Thoracic aorta (tissue), 2 donors: ENCODE measurements around the gene COL18A1. TPM values are rescaled to one million over a fixed set of nuclear protein-coding genes. Genes with fewer than 3 reads are reported as not detected.

Experiments used
- ATAC-seq: fragments of 150-250 bp; one replicate; pipeline ENCODE4 v1.8.0; 2017; ENCODE audit warnings: low read depth; ENCODE audit not compliant: insufficient number of reproducible peaks, low FRiP score
- DNase-seq: peaks from one replicate; pipeline ENCODE4 v3.0.0-alpha.2; 2020; ENCODE audit warnings: low spot score
- H3K27ac ChIP-seq, 2 donors: fragments of 200-600 bp; sonication (generic); 1 replicate in 1 of 2; 2 replicates in 1 of 2; pipeline ENCODE4 v1.5.1; 2016; ENCODE audit warnings: mild to moderate bottlenecking in 2 of 2, moderate library complexity in 2 of 2
- H3K27me3 ChIP-seq: fragments of 200-600 bp; sonication (generic); replicated peaks from 2 replicates; pipeline ENCODE4 v1.6.0; 2016; ENCODE audit warnings: mild to moderate bottlenecking; ENCODE audit not compliant: insufficient read depth
- H3K36me3 ChIP-seq: fragments of 200-600 bp; sonication (generic); one replicate; pipeline ENCODE4 v1.5.1; 2016
- H3K4me1 ChIP-seq, 2 donors: fragments of 200-600 bp; sonication (generic); 1 replicate in 1 of 2; 2 replicates in 1 of 2; pipeline versions ENCODE4 v1.5.1 to v1.6.0; 2016; ENCODE audit warnings: low read depth in 2 of 2, mild to moderate bottlenecking in 1 of 2; ENCODE audit not compliant: control insufficient read depth in 1 of 2
- H3K4me3 ChIP-seq: fragments of 200-600 bp; sonication (generic); 2 replicates; pipeline ENCODE4 v1.5.1; 2016; ENCODE audit warnings: mild to moderate bottlenecking
- H3K9me3 ChIP-seq: fragments of 200-600 bp; sonication (generic); 2 replicates; pipeline ENCODE4 v1.5.1; 2016
- total RNA-seq, 2 donors: library from RNA; depleted of rRNA; stranded (reverse); fragments of >200 nt; gene quantifications; one replicate each; pipeline versions ENCODE4 v1.1.0 to v1.2.3, GENCODE V29; 2016
- TF ChIP-seq, protein P1 (sequence below): fragments of 200-600 bp; sonication (generic); IDR thresholded peaks from one replicate; pipeline ENCODE4 v1.5.1; 2019; ENCODE audit warnings: antibody characterized with exemption

COL18A1 gene
- total RNA-seq, 2 donors from 2014 or later = 507 to 811 TPM

DNA sequence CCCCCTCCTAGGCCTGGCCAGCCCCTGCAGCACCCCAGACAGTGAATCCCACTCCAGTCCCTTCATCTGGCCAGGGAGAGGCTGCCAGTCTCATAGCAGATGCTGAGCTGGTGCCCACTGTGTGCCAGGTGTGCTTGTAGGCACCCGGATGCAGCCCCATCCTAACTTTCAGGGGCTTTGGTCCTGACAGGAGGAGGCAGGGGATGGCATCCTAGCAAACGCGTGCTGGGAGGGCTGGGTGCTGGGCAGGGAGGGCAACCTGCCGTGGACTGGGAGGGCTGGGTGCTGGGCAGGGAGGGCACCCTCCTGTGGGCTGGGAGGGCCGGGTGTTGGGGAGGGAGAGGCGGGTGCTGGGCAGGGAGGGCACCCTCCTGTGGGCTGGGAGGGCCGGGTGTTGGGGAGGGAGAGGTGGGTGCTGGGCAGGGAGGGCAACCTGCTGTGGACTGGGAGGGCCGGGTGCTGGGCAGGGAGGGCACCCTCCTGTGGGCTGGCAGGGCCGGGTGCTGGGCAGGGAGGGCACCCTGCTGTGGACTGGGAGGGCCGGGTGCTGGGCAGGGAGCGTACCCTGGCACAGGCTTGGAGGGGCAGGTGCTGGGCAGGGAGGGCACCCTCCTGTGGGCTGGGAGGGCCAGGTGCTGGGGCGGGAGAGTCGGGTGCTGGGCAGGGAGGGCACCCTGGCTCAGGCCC lies 102.0 kb downstream of the COL18A1 start:
- H3K27me3 ChIP-seq = no peaks in the 10 kb centered on the region
- no peak overlapping the region for H3K4me3 ChIP-seq
- no peak overlapping the region for H3K27ac ChIP-seq
- TF ChIP-seq, protein P1, sequence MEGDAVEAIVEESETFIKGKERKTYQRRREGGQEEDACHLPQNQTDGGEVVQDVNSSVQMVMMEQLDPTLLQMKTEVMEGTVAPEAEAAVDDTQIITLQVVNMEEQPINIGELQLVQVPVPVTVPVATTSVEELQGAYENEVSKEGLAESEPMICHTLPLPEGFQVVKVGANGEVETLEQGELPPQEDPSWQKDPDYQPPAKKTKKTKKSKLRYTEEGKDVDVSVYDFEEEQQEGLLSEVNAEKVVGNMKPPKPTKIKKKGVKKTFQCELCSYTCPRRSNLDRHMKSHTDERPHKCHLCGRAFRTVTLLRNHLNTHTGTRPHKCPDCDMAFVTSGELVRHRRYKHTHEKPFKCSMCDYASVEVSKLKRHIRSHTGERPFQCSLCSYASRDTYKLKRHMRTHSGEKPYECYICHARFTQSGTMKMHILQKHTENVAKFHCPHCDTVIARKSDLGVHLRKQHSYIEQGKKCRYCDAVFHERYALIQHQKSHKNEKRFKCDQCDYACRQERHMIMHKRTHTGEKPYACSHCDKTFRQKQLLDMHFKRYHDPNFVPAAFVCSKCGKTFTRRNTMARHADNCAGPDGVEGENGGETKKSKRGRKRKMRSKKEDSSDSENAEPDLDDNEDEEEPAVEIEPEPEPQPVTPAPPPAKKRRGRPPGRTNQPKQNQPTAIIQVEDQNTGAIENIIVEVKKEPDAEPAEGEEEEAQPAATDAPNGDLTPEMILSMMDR = no peak
- no peak for DNase-seq
- ATAC-seq = no peak
- H3K36me3 ChIP-seq = peaks cover 41% of the 10 kb centered on the region
- no peaks in the 10 kb centered on the region for H3K4me1 ChIP-seq
- H3K9me3 ChIP-seq = no peaks in the 10 kb centered on the region

DNA sequence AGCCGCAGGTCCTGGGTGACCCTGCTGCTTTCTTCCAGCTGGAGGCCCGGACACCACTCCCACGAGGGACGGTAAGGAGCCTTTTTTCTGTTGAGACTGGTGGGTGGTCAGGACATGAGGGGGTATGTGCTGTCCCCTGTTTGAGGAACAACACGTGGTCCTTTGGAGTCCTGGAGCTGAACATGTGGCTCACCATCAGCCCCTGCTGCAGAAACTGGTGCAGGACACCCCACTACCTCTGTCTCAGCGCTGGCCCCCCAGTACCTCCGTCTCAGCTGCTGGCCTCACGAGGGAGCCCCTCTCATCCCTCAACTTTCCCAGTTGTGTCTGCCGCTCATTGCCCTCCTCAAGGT lies 102.5 kb downstream of the COL18A1 start:
- no peak overlapping the region for H3K4me3 ChIP-seq
- DNase-seq = no peak
- no peaks in the 10 kb centered on the region for H3K27me3 ChIP-seq
- ATAC-seq = no peak
- peaks cover 43% of the 10 kb centered on the region for H3K36me3 ChIP-seq
- H3K27ac ChIP-seq = no peak overlapping the region
- H3K4me1 ChIP-seq = no peaks in the 10 kb centered on the region
- H3K9me3 ChIP-seq = no peaks in the 10 kb centered on the region
- TF ChIP-seq, protein P1 = no peak

DNA sequence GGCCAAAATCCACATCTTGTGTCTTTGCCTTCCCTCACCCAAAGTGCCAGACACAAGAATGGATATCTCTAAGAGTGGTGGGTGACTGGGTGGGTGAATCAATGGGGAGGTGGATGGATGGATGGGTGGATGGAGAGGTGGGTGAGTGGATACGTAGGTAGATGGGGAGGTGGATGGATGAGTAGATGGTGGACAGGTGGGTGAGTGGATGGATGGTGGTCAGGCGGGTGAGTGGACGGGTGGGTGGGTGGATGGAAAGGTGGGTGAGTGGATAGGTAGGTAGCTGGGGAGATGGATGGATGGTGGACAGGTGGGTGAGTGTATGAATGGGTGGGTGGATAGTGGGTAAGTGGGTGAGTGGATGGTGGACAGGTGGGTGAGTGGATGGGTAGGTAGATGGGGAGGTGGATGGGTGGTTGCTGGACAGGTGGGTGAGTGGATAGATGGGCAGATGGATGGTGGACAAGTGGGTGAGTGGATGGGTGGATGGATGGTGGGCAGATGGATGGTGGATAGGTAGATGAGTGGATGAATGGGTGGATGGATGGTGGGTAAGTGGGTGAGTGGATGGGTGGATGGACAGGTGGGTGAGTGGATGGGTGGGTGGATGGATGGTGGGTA lies 103.0 kb downstream of the COL18A1 start:
- H3K27ac ChIP-seq = no peak overlapping the region
- peaks cover 41% of the 10 kb centered on the region for H3K36me3 ChIP-seq
- TF ChIP-seq, protein P1 = no peak
- ATAC-seq (no peak), DNase-seq (no peak)
- no peaks in the 10 kb centered on the region for H3K27me3 ChIP-seq
- H3K4me1 ChIP-seq = no peaks in the 10 kb centered on the region
- no peaks in the 10 kb centered on the region for H3K9me3 ChIP-seq
- H3K4me3 ChIP-seq = no peak overlapping the region

DNA sequence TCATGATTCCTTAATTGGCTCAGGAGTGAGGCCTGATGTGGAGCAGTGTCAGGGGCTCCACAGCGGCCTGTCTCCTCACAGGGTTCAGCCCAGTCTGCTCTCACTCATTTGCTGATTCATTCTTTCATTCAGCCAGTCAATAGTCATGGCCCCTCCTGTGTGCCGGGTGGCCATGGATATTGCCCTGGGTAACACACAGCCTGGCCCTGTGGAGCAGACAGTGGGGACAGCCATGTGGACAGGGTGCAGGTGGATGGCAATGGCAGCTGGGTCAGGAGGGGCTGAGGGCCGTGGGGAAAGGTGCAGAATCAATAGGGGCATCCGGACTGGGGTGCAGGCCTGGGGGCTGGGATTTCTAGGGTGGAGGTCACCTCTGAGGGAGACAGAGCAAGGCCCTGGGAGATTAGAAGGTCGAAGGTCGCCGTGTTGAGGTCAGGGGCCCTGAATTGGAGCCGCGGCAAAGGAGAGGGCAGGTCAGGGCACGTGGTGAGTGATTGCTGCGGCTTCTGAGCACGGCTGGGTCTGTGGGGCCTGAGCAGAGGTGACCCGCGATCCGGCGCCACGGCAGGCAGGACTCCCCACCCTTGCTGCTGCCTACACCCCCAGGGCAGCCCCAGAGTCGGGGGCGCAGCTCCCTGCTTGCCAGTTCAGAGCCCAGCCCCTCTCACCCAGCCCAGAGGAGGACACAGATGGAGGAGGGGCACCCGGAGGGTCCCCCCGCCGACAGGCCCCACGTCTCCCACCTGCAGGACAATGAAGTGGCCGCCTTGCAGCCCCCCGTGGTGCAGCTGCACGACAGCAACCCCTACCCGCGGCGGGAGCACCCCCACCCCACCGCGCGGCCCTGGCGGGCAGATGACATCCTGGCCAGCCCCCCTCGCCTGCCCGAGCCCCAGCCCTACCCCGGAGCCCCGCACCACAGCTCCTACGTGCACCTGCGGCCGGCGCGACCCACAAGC lies 103.9 kb downstream of the COL18A1 start:
- Histone ChIP-seq H3K4me1 (no peaks in the 10 kb centered on the region), H3K27ac (no peak overlapping the region), H3K36me3 (peaks cover 39% of the 10 kb centered on the region), H3K27me3 (no peaks in the 10 kb centered on the region), H3K9me3 (no peaks in the 10 kb centered on the region), H3K4me3 (no peak overlapping the region)
- ATAC-seq = no peak
- TF ChIP-seq, protein P1 = no peak
- DNase-seq = no peak
